Chondrocyte (in vitro differentiated cells): ENCODE data around the gene EDC4. TPM values are rescaled to one million over a fixed set of nuclear protein-coding genes. Genes with fewer than 3 reads are reported as not detected.

Experiments used
- DNase-seq: peaks from one replicate; pipeline ENCODE4 v3.0.0; 2021; ENCODE audit warnings: mixed read lengths, low spot score
- H3K27ac Mint-ChIP-seq: one replicate; pipeline ENCODE4 v1.8.0; 2021; ENCODE audit warnings: mild to moderate bottlenecking, moderate library complexity, mixed read lengths; ENCODE audit not compliant: unreplicated experiment
- H3K27me3 Mint-ChIP-seq: 2 replicates; pipeline ENCODE4 v1.8.0; 2021; ENCODE audit warnings: low read depth, mixed read lengths
- H3K36me3 Mint-ChIP-seq: 2 replicates; pipeline ENCODE4 v1.8.0; 2021; ENCODE audit warnings: low read depth, mixed read lengths
- H3K4me1 Mint-ChIP-seq: 2 replicates; pipeline ENCODE4 v1.8.0; 2021; ENCODE audit warnings: low read depth, mild to moderate bottlenecking, mixed read lengths
- H3K4me3 Mint-ChIP-seq: one replicate; pipeline ENCODE4 v1.8.0; 2021; ENCODE audit warnings: mild to moderate bottlenecking, moderate library complexity, mixed read lengths; ENCODE audit not compliant: unreplicated experiment
- H3K9me3 Mint-ChIP-seq: 2 replicates; pipeline ENCODE4 v1.8.0; 2021; ENCODE audit warnings: low read depth, mixed read lengths
- CTCF ChIP-seq: fragments of 200-600 bp; sonication (generic); IDR thresholded peaks from 2 replicates; pipeline ENCODE4 v1.5.0; 2021; ENCODE audit warnings: antibody characterized with exemption, mild to moderate bottlenecking, moderate library complexity
- total RNA-seq: library from RNA; stranded (reverse); gene quantifications from 3 replicates; pipeline ENCODE4 v1.2.1, GENCODE V29; 2021

The EDC4 gene
- total RNA-seq, 1 donor from 2014 or later: 67.9 TPM

- peaks cover 4% of the 10 kb centered on the region for H3K4me1 Mint-ChIP-seq
- no peaks in the 10 kb centered on the region for H3K27me3 Mint-ChIP-seq
- peaks cover 30% of the 10 kb centered on the region for H3K36me3 Mint-ChIP-seq
- no peaks in the 10 kb centered on the region for H3K9me3 Mint-ChIP-seq
- H3K4me3 Mint-ChIP-seq: no peak overlapping the region
- DNase-seq: no peak
- no peak for TF ChIP-seq CTCF
- H3K27ac Mint-ChIP-seq: no peak overlapping the region
Measured at GRCh38 chr16:67883146-67883871, 10.5 kb downstream of the EDC4 start.

GRCh38 chr16:67883872-67884261 is 11.0 kb downstream of the EDC4 start:
- Mint-ChIP-seq H3K4me1 (peaks cover 4% of the 10 kb centered on the region), H3K27ac (no peak overlapping the region), H3K36me3 (peaks cover 28% of the 10 kb centered on the region), H3K27me3 (no peaks in the 10 kb centered on the region), H3K9me3 (no peaks in the 10 kb centered on the region), H3K4me3 (no peak overlapping the region)
- DNase-seq: no peak
- TF ChIP-seq CTCF: peak; percentile 88

DNA sequence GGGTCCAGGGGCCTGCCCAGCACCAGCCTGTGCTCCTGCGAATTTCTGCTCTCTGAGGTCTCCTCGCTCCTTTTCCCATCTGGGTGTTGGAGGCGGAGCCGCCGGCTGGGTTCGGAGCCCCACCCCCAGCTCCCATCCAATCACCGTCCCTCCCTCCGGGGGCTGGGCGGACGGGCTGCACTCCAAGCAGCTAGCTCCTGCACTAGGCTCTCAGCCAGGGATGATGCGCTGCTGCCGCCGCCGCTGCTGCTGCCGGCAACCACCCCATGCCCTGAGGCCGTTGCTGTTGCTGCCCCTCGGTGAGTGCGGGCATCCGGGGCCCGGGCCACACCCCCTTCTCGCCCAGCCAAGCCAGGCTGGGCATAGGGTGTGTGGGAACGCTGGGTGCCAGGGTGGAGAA is 11.8 kb downstream of the EDC4 start, which contains the start of gene NRN1L:
Gene NRN1L (plus strand): TSS at position 202 of the 400 bp plus-strand sequence. CDS start 19 bp downstream, at position 221.
- H3K9me3 Mint-ChIP-seq: no peaks in the 10 kb centered on the region
- no peak within 1 kb of the TSS for H3K27ac Mint-ChIP-seq
- H3K4me1 Mint-ChIP-seq: peaks cover 4% of the 10 kb centered on the region

DNA sequence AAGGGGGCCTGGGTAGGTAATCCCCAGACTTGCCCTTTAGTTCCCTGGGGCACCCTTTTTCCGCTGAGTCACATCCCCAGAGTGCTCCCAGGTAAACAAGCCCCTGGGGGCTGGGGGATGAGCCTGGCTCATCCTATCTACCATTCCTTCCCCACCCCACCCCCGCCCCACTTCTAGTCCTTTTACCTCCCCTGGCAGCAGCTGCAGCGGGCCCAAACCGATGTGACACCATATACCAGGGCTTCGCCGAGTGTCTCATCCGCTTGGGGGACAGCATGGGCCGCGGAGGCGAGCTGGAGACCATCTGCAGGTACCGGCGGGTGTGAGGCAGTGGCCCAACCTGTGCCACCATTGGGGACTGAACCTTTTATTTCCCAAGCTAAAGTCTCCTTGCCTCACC is 12.7 kb downstream of the EDC4 start:
- H3K4me3 Mint-ChIP-seq: no peak overlapping the region
- peaks cover 4% of the 10 kb centered on the region for H3K4me1 Mint-ChIP-seq
- DNase-seq: no peak
- no peaks in the 10 kb centered on the region for H3K27me3 Mint-ChIP-seq
- H3K36me3 Mint-ChIP-seq: peaks cover 20% of the 10 kb centered on the region
- no peak overlapping the region for H3K27ac Mint-ChIP-seq
- no peak for TF ChIP-seq CTCF
- H3K9me3 Mint-ChIP-seq: no peaks in the 10 kb centered on the region

More for the DNA sequence above, 11.8 kb downstream of the EDC4 start, which contains the start of gene NRN1L:
- no peaks in the 10 kb centered on the region for H3K27me3 Mint-ChIP-seq
- no peak for TF ChIP-seq CTCF
- H3K36me3 Mint-ChIP-seq: peaks cover 21% of the 10 kb centered on the region
- peak; percentile 95 for DNase-seq
- no peak within 1 kb of the TSS for H3K4me3 Mint-ChIP-seq

DNA sequence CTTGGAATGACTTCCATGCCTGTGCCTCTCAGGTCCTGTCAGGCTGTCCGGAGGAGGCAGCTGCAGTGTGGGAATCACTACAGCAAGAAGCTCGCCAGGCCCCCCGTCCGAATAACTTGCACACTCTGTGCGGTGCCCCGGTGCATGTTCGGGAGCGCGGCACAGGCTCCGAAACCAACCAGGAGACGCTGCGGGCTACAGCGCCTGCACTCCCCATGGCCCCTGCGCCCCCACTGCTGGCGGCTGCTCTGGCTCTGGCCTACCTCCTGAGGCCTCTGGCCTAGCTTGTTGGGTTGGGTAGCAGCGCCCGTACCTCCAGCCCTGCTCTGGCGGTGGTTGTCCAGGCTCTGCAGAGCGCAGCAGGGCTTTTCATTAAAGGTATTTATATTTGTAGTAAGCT is 13.1 kb downstream of the EDC4 start:
- no peak overlapping the region for H3K4me3 Mint-ChIP-seq
- TF ChIP-seq CTCF: no peak

More for the DNA sequence above, 13.1 kb downstream of the EDC4 start:
- Mint-ChIP-seq H3K27ac (no peak overlapping the region), H3K27me3 (no peaks in the 10 kb centered on the region), H3K9me3 (no peaks in the 10 kb centered on the region), H3K4me1 (peaks cover 4% of the 10 kb centered on the region), H3K36me3 (peaks cover 20% of the 10 kb centered on the region)
- DNase-seq: no peak
